CD14-positive monocyte (primary cell): ENCODE measurements around the gene TPRG1. TPM values are rescaled to one million over a fixed set of nuclear protein-coding genes. Genes with fewer than 3 reads are reported as not detected.

Source experiments
- DNase-seq, 3 donors: peaks; one replicate each; pipeline ENCODE4 v3.0.0-alpha.2; 2011 to 2022
- H2AFZ ChIP-seq: 2 replicates; pipeline ENCODE4 v1.6.0; 2012; ENCODE audit warnings: mild to moderate bottlenecking, low read depth, low read length, inconsistent platforms; ENCODE audit not compliant: insufficient read depth, poor library complexity, severe bottlenecking
- H3K27ac ChIP-seq, 2 donors: 1 replicate in 1 of 2; 2 replicates in 1 of 2; pipeline ENCODE4 v1.5.1; 2012 to 2013; ENCODE audit warnings: low read length in 2 of 2, control low read depth in 1 of 2, inconsistent platforms in 1 of 2, low read depth in 1 of 2, mild to moderate bottlenecking in 1 of 2
- H3K27me3 ChIP-seq, 2 donors: one replicate each; pipeline versions ENCODE4 v1.6.0 to v1.6.1; 2011 to 2013; ENCODE audit warnings: low read length in 2 of 2; ENCODE audit not compliant: control insufficient read depth in 2 of 2, insufficient read depth in 2 of 2
- H3K36me3 ChIP-seq, 2 donors: replicated peaks in 1 of 2; 1 replicate in 1 of 2; 2 replicates in 1 of 2; pipeline versions ENCODE4 v1.5.1 to v1.6.1; 2012 to 2013; ENCODE audit warnings: low read length in 2 of 2, control low read depth in 1 of 2, inconsistent platforms in 1 of 2, mild to moderate bottlenecking in 1 of 2; ENCODE audit not compliant: insufficient read depth in 2 of 2, control insufficient read depth in 1 of 2
- H3K4me1 ChIP-seq, 2 donors: 1 replicate in 1 of 2; 2 replicates in 1 of 2; pipeline versions ENCODE4 v1.5.1 to v1.6.1; 2012 to 2013; ENCODE audit warnings: low read length in 2 of 2, control low read depth in 1 of 2, inconsistent platforms in 1 of 2, mild to moderate bottlenecking in 1 of 2, moderate library complexity in 1 of 2; ENCODE audit not compliant: insufficient read depth in 2 of 2, control insufficient read depth in 1 of 2
- H3K4me2 ChIP-seq: replicated peaks from 2 replicates; pipeline ENCODE3; 2012; ENCODE audit warnings: low read length, moderate library complexity, mild to moderate bottlenecking; ENCODE audit not compliant: poor library complexity, severe bottlenecking; ENCODE audit errors: extremely low read depth
- H3K4me3 ChIP-seq, 3 experiments: fragments of 200-600 bp in 1 of 3; sonication (generic) in 1 of 3; replicated peaks in 1 of 3; 1 replicate in 2 of 3; 2 replicates in 1 of 3; pipeline ENCODE4 v1.5.1; 2011 to 2013; ENCODE audit warnings: low read length in 3 of 3, mild to moderate bottlenecking in 3 of 3, control low read depth in 2 of 3, low read depth in 2 of 3, inconsistent platforms in 1 of 3, moderate library complexity in 1 of 3
- H3K79me2 ChIP-seq: 2 replicates; pipeline ENCODE4 v1.6.0; 2012; ENCODE audit warnings: mild to moderate bottlenecking, control low read depth, inconsistent platforms, low read length, moderate library complexity; ENCODE audit not compliant: insufficient read depth
- H3K9ac ChIP-seq: 2 replicates; pipeline ENCODE4 v1.6.0; 2017; ENCODE audit warnings: low read length, mild to moderate bottlenecking; ENCODE audit not compliant: insufficient read depth, poor library complexity, severe bottlenecking
- H3K9me3 ChIP-seq, 2 donors: replicated peaks in 1 of 2; 1 replicate in 1 of 2; 2 replicates in 1 of 2; pipeline versions ENCODE4 v1.5.1 to v1.6.1; 2012 to 2013; ENCODE audit warnings: low read length in 2 of 2, control low read depth in 1 of 2; ENCODE audit not compliant: control insufficient read depth in 1 of 2, insufficient read depth in 1 of 2
- H4K20me1 ChIP-seq: 2 replicates; pipeline ENCODE4 v1.6.0; 2012; ENCODE audit warnings: mild to moderate bottlenecking, low read length, control low read depth, moderate library complexity; ENCODE audit not compliant: insufficient read depth
- H3K27ac Mint-ChIP-seq, 7 donors: one replicate each; pipeline ENCODE4 v1.8.0; 2020; ENCODE audit warnings: mild to moderate bottlenecking in 7 of 7, mixed read lengths in 7 of 7, moderate library complexity in 6 of 7, inconsistent platforms in 2 of 7
- H3K27me3 Mint-ChIP-seq, 3 donors: one replicate each; pipeline ENCODE4 v1.8.0; 2021 to 2022; ENCODE audit warnings: low read depth in 3 of 3, mild to moderate bottlenecking in 3 of 3, mixed read lengths in 3 of 3, moderate library complexity in 3 of 3, inconsistent platforms in 1 of 3
- H3K36me3 Mint-ChIP-seq, 2 donors: one replicate each; pipeline ENCODE4 v1.8.0; 2020; ENCODE audit warnings: mixed read lengths in 2 of 2, inconsistent platforms in 1 of 2, mild to moderate bottlenecking in 1 of 2
- H3K4me1 Mint-ChIP-seq: one replicate; pipeline ENCODE4 v1.8.0; 2020; ENCODE audit warnings: mild to moderate bottlenecking, mixed read lengths
- H3K4me3 Mint-ChIP-seq, 2 donors: one replicate each; pipeline ENCODE4 v1.8.0; 2020; ENCODE audit warnings: mild to moderate bottlenecking in 2 of 2, mixed read lengths in 2 of 2, moderate library complexity in 1 of 2
- H3K9me3 Mint-ChIP-seq, 7 donors: one replicate each; pipeline ENCODE4 v1.8.0; 2020 to 2022; ENCODE audit warnings: mixed read lengths in 7 of 7, mild to moderate bottlenecking in 6 of 7, moderate library complexity in 6 of 7, inconsistent platforms in 2 of 7
- CTCF ChIP-seq: fragments of 200-600 bp; IDR thresholded peaks from one replicate; pipeline ENCODE4 v1.8.0; 2022; ENCODE audit warnings: antibody characterized with exemption, mild to moderate bottlenecking
- WGBS: methylation state at CpG from one replicate; pipeline ENCODE4 v1.1.5; 2013; ENCODE audit warnings: missing lambda C conversion rate; ENCODE audit not compliant: insufficient coverage; 5-methylcytosine and 5-hydroxymethylcytosine counted together
- intact Hi-C, 2 donors: fragments of 100-400 bp; cut with micrococcal nuclease; formaldehyde crosslinking; loops; one replicate each; pipeline versions ENCODE4 v1.15.0 to v1.15.1; 2023
- polyA plus RNA-seq, 3 donors: library from polyadenylated mRNA; depleted of rRNA in 1 of 3; unstranded in 2 of 3; stranded (reverse) in 1 of 3; fragments of 300-500 nt in 2 of 3; fragments of >200 nt in 1 of 3; fragmentation: Illumina TruSeq in 2 of 3; gene quantifications; 1 replicate in 2 of 3; 2 replicates in 1 of 3; pipeline ENCODE4 v1.2.3, GENCODE V29; 2012 to 2021

TPRG1 gene
- polyA plus RNA-seq, 3 donors: 0.14 to 1.7 (median 0.55) TPM

- Histone ChIP-seq H3K9ac (no peak overlapping the region), H3K9me3 (no peaks in the 10 kb centered on the region), H3K27me3 (no peaks in the 10 kb centered on the region), H3K79me2 (no peaks in the 10 kb centered on the region), H4K20me1 (no peaks in the 10 kb centered on the region), H3K36me3 (no peaks in the 10 kb centered on the region), H2AFZ (no peak overlapping the region), H3K4me1 (no peaks in the 10 kb centered on the region), H3K27ac (no peak overlapping the region), H3K4me2 (no peak overlapping the region), H3K4me3 (no peak overlapping the region)
- Mint-ChIP-seq H3K4me1 (peaks cover 7% of the 10 kb centered on the region), H3K27ac (no peak overlapping the region), H3K4me3 (no peak overlapping the region), H3K36me3 (no peaks in the 10 kb centered on the region), H3K9me3 (peaks cover 0 to 2% (median 0%) of the 10 kb centered on the region in 7 donors), H3K27me3 (peaks cover 0 to 3% (median 2%) of the 10 kb centered on the region in 3 donors)
- WGBS: no CpG with 5 or more reads among the region's 3 CpGs
- no peak for TF ChIP-seq CTCF
- intact Hi-C loops: no loop called here
- no peak for DNase-seq
Observed at GRCh38 chr3:189320511-189320910, 148.7 kb downstream of the TPRG1 start.

- Histone ChIP-seq H3K79me2 (no peaks in the 10 kb centered on the region), H3K4me3 (no peak overlapping the region), H3K27ac (no peak overlapping the region), H4K20me1 (no peaks in the 10 kb centered on the region), H3K9me3 (no peaks in the 10 kb centered on the region), H2AFZ (no peak overlapping the region), H3K4me1 (no peaks in the 10 kb centered on the region), H3K36me3 (no peaks in the 10 kb centered on the region), H3K4me2 (no peak overlapping the region), H3K27me3 (no peaks in the 10 kb centered on the region), H3K9ac (no peak overlapping the region)
- intact Hi-C loops: no loop called here
- H3K36me3 Mint-ChIP-seq: no peaks in the 10 kb centered on the region
- no peak for TF ChIP-seq CTCF
- H3K27ac Mint-ChIP-seq: no peak overlapping the region
- peaks cover 0 to 2% (median 0%) of the 10 kb centered on the region in 7 donors for H3K9me3 Mint-ChIP-seq
- DNase-seq: no peak
- WGBS: 52% methylated on average over 2 of the region's 4 CpGs
- peaks cover 7% of the 10 kb centered on the region for H3K4me1 Mint-ChIP-seq
- H3K4me3 Mint-ChIP-seq: no peak overlapping the region
- H3K27me3 Mint-ChIP-seq: peaks cover 0 to 3% (median 2%) of the 10 kb centered on the region in 3 donors
Observed at GRCh38 chr3:189322339-189322738, 150.6 kb downstream of the TPRG1 start.
